NCI-H1105 (cell line): ENCODE measurements around the gene TTC39A.
A peak's percentile ranks its signal among the peaks of the same experiment; 100 is the strongest.

Experiments used
- DNase-seq: peaks from one replicate; lab custom pipeline; 2025; lab: John Stamatoyannopoulos, UW

Gene TTC39A

GRCh38 chr1:51297401-51298321, 32.7 kb downstream of the TTC39A start:
- no peak for DNase-seq

GRCh38 chr1:51296383-51297357, 33.7 kb downstream of the TTC39A start:
- DNase-seq: peak; percentile 73

- DNase-seq: no peak
These were observed 34.4 kb downstream of the TTC39A start for GRCh38 chr1:51295926-51296325.

GRCh38 chr1:51294566-51295184, 35.7 kb downstream of the TTC39A start:
- no peak for DNase-seq

DNA sequence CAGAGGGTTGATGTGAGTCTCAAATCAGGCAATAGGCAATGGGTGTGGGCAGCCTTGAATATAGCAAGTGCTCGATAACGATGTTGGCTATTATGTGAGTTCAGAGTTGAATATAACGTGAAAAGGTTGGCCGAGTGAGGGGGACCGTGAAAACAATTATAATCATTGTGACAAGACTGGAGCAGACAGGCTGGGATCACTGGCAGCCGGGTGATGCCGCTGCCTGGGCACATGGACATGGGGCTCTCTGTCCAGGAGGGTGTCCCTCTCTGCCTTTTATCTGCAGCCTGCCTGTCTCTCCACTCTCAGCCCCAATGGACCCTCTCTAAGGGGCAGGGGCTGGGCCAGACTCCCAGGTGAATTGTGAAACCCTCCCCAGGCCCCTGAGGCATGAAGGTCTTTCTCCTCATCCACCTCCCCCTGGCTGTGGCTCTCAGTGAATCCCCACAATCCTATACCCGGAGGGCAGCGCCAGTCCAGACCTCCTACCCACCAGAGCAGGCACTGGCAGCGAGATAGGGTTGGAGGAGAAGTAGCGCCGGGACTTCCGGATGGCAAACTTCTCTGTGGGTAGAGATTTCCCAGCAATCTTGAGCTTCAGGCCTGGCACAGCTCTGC, 36.4 kb downstream of the TTC39A start:
- DNase-seq: no peak

- DNase-seq: no peak
These were observed 39.9 kb downstream of the TTC39A start for GRCh38 chr1:51290489-51290847.

- DNase-seq: no peak
These were observed 40.5 kb downstream of the TTC39A start for GRCh38 chr1:51289676-51290488.

- DNase-seq: no peak
These were observed 41.8 kb downstream of the TTC39A start for GRCh38 chr1:51288578-51288977.

- DNase-seq: no peak
These were observed 42.4 kb downstream of the TTC39A start for GRCh38 chr1:51287966-51288365.

GRCh38 chr1:51285055-51285454, 45.3 kb downstream of the TTC39A start:
- no peak for DNase-seq

DNA sequence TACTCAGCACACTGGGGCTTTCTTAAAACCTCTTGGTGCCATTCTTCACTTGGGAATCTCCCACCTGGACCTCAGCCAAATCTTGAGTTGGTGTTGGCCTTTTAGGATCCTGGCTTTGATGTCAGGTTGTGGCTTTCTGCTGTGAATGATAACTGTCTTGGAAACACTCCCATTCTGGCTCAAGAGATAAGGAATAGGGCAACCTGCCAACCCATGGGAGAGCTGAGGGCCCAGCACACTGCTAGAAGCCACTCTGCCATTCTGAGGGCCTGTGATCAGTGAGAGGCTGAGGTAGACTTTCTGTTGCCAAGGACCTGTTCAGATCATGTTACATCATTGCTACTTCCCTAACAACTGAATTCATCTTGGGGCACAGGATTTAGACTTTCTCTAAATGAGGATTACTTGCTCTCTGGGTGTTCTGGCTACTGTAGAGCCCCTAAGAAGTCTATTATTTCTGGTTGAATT, 45.8 kb downstream of the TTC39A start:
- peak; percentile 90 for DNase-seq

GRCh38 chr1:51283979-51284378, 46.4 kb downstream of the TTC39A start:
- no peak for DNase-seq

GRCh38 chr1:51282605-51283004, 47.8 kb downstream of the TTC39A start:
- DNase-seq: no peak

- no peak for DNase-seq
These were observed 48.6 kb downstream of the TTC39A start for GRCh38 chr1:51281807-51282206.

DNA sequence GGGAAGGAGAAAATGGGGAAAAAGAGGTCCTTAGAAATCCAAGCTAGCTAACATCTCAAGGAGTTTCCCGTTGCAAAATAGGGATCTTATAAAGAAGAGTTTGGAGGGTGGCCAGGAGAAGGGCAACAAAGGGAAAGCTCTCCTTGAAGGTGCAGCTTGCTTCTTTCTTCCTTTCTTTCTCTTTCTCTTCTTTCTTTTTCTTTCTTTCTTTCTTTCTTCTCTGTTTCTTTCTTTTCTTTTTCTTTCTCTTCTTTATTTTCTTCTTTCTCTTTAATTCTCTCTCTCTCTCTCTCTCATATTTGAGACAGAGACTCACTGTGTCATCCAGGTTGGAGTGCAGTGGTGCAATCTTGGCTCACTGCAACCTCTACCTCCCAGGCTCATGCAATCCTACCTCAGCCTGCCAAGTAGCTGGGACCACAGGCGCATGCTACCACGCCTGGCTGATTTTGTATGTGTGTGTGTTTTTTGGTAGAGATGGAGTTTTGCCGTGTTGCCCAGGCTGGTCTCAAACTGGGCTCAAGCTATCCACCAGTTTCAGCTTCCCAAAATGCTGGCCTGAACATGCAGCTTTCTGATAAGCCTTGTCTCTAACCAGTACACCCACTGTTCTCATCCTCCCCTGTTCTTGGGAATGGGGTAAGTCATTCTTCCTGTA, 49.9 kb downstream of the TTC39A start:
- DNase-seq: no peak

DNA sequence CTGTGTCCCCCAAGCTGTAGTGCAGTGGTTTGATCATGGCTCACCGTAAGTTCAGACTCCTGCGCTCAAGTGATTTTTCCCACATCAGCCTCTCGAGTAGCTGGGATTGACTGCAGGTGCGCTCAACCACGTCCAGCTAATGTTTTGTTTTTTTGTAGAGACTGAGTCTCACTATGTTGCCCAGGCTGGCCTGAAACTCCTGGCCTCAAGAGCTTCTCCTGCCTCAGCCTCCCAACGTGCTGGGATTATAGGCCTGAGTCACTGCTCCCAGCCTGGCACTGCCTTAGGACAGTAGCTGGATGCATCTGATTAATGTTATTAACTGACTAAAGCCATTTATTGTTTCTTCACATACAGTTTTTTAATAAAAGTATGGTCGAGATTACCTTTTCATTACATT, 54.1 kb downstream of the TTC39A start:
- DNase-seq: no peak

DNA sequence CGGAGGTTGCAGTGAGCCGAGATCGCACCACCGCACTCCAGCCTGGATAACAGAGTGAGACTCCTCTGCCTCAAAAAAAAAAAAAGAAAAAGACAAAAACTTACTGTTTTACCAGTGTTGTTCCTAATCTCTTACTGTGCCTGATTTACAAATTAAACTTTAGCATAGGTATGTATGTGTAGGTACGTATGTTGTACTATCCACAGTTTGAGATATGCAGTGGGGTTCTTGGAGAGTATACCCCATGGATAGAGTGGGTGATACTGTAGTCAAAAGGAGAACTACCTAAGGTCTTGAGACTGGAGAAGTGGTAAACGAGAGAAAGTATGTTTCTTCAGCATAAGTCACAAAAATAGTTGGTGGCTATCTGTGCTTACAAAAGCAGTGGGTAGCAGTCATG, 55.7 kb downstream of the TTC39A start:
- DNase-seq: no peak

DNA sequence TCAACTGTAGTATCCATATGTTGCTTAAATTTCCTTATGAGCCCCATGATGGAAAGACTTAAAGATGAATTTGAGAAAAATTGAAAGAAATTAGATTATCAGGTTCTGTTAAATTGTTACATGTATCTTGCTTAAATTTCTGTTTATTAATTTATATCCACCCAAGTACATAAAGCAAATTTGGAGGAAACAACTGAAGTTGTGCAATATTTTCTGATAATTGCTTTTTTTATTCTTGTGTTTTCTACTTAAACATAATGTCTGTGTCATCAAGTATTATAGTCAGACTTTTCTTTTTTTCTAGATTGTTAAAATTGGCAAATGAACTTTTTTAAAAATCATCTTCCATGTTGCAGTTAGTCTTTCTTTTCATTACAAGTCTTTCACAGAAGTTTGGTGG, 57.4 kb downstream of the TTC39A start:
- DNase-seq: no peak

GRCh38 chr1:51270751-51271150, 59.6 kb downstream of the TTC39A start:
- no peak for DNase-seq

GRCh38 chr1:51268634-51269033, 61.7 kb downstream of the TTC39A start:
- no peak for DNase-seq
